ENCODE results near the gene COIL.

- TF ChIP-seq, protein P1, sequence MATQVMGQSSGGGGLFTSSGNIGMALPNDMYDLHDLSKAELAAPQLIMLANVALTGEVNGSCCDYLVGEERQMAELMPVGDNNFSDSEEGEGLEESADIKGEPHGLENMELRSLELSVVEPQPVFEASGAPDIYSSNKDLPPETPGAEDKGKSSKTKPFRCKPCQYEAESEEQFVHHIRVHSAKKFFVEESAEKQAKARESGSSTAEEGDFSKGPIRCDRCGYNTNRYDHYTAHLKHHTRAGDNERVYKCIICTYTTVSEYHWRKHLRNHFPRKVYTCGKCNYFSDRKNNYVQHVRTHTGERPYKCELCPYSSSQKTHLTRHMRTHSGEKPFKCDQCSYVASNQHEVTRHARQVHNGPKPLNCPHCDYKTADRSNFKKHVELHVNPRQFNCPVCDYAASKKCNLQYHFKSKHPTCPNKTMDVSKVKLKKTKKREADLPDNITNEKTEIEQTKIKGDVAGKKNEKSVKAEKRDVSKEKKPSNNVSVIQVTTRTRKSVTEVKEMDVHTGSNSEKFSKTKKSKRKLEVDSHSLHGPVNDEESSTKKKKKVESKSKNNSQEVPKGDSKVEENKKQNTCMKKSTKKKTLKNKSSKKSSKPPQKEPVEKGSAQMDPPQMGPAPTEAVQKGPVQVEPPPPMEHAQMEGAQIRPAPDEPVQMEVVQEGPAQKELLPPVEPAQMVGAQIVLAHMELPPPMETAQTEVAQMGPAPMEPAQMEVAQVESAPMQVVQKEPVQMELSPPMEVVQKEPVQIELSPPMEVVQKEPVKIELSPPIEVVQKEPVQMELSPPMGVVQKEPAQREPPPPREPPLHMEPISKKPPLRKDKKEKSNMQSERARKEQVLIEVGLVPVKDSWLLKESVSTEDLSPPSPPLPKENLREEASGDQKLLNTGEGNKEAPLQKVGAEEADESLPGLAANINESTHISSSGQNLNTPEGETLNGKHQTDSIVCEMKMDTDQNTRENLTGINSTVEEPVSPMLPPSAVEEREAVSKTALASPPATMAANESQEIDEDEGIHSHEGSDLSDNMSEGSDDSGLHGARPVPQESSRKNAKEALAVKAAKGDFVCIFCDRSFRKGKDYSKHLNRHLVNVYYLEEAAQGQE (IDR thresholded peaks at IDR 0.05; ENCODE audit: low read depth): no peak
- TF ChIP-seq, protein P2, sequence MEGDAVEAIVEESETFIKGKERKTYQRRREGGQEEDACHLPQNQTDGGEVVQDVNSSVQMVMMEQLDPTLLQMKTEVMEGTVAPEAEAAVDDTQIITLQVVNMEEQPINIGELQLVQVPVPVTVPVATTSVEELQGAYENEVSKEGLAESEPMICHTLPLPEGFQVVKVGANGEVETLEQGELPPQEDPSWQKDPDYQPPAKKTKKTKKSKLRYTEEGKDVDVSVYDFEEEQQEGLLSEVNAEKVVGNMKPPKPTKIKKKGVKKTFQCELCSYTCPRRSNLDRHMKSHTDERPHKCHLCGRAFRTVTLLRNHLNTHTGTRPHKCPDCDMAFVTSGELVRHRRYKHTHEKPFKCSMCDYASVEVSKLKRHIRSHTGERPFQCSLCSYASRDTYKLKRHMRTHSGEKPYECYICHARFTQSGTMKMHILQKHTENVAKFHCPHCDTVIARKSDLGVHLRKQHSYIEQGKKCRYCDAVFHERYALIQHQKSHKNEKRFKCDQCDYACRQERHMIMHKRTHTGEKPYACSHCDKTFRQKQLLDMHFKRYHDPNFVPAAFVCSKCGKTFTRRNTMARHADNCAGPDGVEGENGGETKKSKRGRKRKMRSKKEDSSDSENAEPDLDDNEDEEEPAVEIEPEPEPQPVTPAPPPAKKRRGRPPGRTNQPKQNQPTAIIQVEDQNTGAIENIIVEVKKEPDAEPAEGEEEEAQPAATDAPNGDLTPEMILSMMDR (IDR thresholded peaks at IDR 0.05 in 2 of 3, conservative IDR thresholded peaks at IDR 0.05 in 1 of 3; ENCODE audit: borderline replicate concordance in 1 of 3, insufficient read depth in 1 of 3, low read depth in 2 of 3, low read length in 2 of 3): no peak
- TF ChIP-seq POLR2A (IDR thresholded peaks at IDR 0.05; ENCODE audit: borderline replicate concordance, extremely low read depth, insufficient read depth, insufficient read length) (no peak), POLR2AphosphoS5 (IDR thresholded peaks at IDR 0.05; ENCODE audit: low read depth, low read length) (no peak), YY1 (IDR thresholded peaks at IDR 0.05; ENCODE audit: extremely low read depth, insufficient replicate concordance, low read depth, low read length) (no peak)
Measured at GRCh38 chr17:56997313-56997712, 36.5 kb upstream of the COIL start.
